ENCODE measurements around the gene GPR156.
"Not testable (repeated sequence)": the region's sequence is repeated elsewhere in the genome, so short reads cannot be mapped to it uniquely, and the experiment has no call there.

GPR156 gene

GRCh38 chr3:120275618-120276017, 9.4 kb downstream of the GPR156 start:
- DNase-seq (ENCODE audit: low read depth in 1 of 2, low spot score in 1 of 2), result no peak

DNA sequence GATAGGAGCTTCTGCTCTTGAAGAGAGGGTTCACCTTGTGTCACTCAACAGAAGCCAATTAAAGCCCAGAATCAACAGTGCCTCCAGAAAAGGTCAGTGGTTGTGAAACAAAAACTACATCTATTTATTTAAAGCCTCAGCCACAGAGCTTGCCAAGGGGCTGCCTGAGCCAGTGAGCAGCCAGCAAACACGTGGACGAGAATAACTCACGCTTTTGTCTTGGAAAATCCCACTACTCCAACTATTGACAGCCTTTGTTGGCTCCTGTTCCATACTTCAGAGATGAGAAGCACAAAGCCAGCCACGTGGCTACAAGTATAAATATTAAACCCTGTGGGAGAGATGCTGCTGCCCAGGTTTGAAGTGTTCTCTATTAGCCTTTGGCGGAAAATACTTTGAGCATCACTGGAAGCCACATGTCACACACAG, 10.3 kb downstream of the GPR156 start:
- DNase-seq (ENCODE audit: low read depth in 1 of 2, low spot score in 1 of 2), result no peak

- no peak for DNase-seq (ENCODE audit: low read depth in 1 of 2, low spot score in 1 of 2)
These were observed 12.7 kb downstream of the GPR156 start for GRCh38 chr3:120272286-120272685.

DNA sequence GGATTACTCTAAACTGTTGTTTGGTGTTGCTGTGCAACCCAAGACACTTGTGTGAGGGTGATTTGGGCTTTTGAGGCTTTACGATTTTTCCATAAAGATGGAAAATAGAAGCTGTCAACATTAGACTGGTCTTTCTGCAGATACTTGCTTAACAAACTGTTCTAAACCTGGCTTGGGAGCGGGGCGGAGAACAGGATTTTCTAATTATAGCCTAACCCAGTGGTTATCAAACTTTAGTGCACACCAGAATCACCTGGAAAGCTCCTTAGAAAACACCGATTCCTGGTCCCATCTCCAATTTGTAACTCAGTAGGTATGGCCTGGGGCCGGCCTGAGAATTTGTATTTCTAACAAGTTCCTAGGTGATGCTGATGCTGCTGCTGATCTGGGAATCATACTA, 19.0 kb downstream of the GPR156 start:
- no peak for DNase-seq (ENCODE audit: low read depth in 1 of 2, low spot score in 1 of 2)

DNA sequence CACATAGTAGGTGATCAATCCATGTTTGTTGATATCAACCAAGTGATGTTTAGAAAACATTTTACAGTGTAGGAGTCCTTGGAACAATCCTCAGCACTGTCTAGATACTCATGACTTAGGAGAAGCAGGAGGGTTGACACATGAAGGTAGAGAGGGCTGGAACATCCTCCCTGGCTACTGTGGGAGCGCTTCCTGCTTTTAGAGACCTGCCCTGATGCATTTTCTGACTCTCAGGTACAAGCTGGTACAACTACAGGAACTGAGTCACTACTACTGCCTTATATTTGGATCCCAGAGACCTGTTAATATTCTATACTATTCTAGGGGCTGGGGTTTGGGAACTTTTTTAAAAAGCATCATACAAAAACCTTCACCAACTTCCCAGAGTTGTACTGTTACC, 20.1 kb downstream of the GPR156 start:
- no peak for DNase-seq (ENCODE audit: low read depth in 1 of 2, low spot score in 1 of 2)

DNA sequence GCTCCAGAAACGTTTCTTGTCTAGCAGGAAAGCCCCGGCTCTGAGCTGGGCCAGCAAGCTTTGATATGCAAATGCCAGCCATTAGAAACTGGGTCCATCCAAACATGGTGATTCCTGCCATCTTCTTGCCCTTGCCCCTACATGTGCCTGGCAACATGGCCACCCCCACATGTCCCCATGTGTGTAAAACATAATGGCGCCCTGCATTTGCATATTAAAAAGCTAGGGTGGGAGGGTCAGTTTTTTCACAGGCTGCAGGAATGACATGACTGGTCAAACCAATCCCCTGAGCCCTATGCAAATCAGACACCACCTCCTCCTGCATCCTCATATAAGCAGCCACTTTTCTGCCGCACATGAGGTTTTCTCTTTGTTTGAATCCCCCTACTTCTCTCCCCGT, 21.2 kb downstream of the GPR156 start:
- no peak for DNase-seq (ENCODE audit: low read depth in 1 of 2, low spot score in 1 of 2)

- DNase-seq (ENCODE audit: low read depth in 1 of 2, low spot score in 1 of 2), result no peak
These were observed 27.0 kb downstream of the GPR156 start for GRCh38 chr3:120258009-120258408.

DNA sequence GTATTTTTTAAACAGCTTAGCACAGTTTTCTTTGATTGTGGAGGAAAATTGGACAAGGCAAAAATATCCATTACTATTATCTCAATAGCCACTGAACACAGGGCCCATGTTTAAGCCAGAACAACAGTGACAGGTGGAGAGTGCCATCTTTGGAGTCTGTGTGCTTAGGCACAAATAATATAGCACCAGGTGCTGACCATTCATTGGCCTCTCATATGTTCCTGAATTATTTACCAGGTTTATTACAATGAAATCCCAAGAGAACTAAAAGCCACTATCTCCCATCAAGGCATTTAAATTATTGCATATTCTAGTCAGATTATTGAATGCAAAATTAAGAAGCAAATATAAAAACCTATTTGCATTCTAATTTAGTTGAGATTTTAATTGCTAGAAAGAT, 39.6 kb downstream of the GPR156 start:
- DNase-seq (ENCODE audit: low read depth in 1 of 2, low spot score in 1 of 2), result no peak

DNA sequence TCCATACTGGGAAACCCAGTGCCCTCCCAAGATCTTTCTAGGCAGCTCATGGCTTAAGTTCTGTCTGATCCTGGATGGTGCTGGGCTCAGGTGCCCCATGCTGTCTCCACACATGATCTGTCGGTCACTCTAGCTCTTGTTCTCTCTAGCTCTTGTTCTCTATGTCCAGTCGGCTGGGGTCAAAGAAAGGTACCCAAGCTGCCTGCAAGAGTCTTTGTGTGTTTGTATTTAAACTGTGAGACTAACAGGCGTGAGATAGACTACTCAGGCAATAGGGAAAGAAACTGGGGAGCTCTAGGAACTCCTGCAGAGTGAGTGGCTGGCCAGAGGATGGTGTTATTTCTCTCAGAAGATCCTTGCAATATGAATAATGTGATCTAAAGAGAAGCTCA, 40.2 kb downstream of the GPR156 start:
- no peak for DNase-seq (ENCODE audit: low read depth in 1 of 2, low spot score in 1 of 2)

DNA sequence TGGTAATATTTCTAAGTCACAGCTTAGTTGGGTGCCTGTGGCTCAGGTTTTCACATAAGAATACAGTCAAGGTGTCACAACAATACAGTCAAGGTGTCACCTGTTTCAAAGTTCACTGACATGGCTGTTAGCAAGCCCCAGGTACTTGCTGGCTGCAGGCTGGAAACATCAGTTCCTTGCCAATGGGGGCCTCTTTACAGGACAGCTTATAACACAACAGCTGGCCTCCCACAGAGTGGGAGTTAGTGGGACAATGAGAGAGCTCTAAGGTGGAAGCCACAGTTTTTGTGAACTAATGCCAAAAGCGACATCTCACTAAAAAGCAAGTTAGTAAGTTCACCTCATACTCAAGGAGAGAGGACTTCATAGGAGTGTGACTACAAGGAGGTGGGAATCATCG, 45.4 kb downstream of the GPR156 start:
- DNase-seq (ENCODE audit: low read depth in 1 of 2, low spot score in 1 of 2), result no peak

- no peak for DNase-seq (ENCODE audit: low read depth in 1 of 2, low spot score in 1 of 2)
These were observed 57.2 kb downstream of the GPR156 start for GRCh38 chr3:120227710-120228347.

GRCh38 chr3:120224237-120224636, 60.8 kb downstream of the GPR156 start:
- no peak for DNase-seq (ENCODE audit: low read depth in 1 of 2, low spot score in 1 of 2)

- DNase-seq (ENCODE audit: low read depth in 1 of 2, low spot score in 1 of 2), result no peak
These were observed 66.0 kb downstream of the GPR156 start for GRCh38 chr3:120218981-120219380.

DNA sequence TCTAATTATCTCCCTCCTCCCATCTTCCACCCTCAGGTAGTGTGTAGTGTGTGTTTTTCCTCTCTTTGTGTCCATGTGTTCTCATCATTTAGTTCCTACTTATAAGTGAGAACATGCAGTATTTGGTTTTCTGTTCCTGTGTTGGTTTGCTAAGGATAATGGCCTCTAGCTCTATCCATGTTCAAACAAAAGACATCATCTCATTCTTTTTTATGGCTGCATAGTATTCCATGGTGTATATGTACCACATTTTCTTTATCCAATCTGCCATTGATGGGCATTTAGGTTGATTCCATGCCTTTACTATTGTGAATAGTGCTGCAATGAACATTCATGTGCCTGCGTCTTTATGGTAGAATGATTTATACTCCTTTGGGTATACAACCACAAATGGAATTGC, 68.4 kb downstream of the GPR156 start:
- not testable (repeated sequence) for DNase-seq (ENCODE audit: low read depth in 1 of 2, low spot score in 1 of 2)

DNA sequence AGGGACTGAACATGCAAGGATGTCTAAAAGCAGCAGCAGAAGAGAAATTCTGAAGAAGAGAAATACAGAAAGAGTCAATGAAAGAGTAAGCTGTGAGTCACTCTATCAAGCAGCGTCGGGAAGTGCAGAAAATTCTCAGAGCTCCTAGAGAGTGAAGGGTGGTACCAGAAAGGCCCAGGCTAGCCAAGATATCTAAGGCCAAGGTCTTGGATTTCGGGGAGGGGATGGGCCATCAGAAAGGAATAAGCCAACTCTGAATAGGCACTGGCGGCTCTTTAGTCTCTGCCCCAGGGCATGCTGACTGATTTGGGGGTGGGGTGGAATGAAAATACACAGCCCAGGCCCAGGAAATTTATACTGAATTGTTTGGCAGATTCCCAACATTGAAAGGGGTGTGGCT, 70.8 kb downstream of the GPR156 start:
- no peak for DNase-seq (ENCODE audit: low read depth in 1 of 2, low spot score in 1 of 2)

DNA sequence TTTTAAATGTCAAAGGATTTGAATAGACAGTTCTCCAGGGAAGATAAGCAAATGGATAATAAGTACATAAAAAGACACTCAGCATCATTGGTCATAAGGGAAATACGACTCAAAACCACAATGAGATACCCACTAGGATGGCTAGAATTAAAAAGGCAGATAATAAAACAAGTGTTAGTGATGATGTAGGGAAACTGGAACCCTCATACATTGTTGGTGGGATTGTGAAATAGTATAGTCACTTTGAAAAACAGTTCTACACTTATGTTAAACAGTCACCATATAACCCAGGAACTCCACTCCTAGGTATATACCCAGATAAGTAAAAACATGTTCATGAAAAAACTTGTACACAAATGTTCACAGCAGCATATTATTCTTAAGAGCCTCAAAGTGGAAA, 72.5 kb downstream of the GPR156 start:
- no peak for DNase-seq (ENCODE audit: low read depth in 1 of 2, low spot score in 1 of 2)

DNA sequence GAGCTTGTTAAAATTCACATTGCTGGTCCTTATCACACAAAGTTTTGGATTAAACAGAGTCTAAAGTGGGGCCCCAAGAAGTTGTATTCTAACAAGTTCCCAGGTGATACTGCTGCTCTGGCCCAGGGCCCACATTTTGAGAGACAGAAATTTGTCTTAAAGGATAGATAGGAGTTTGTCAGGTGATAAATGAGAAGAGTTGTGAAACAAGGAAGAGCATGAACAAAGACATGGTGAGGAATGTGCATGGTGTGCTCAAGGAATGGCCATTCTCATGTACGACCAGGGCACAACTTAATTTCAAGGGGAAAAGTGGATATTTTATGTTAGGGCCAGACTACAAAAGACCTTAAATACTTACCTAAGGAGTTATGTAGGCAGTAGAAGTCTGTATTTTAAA, 75.6 kb downstream of the GPR156 start:
- no peak for DNase-seq (ENCODE audit: low read depth in 1 of 2, low spot score in 1 of 2)

DNA sequence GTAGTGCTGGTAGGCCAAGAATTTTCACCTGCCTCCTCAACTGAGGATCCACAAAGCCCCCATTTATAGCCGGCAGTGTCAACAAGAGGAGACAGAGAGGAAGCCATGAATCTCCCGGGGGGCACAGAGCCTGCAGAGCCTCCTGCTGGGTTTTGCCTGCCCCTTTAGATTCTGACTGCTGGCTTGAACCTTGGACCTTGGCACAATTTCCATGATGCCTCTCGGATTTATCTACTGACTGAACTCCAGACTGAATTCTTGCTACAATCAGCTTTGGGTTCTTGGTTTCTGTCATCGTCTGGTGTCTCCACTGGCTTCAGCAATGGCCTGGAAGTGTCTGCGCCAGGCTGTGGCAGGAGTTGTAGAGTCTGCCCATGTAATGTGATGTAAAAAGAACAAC, 80.7 kb downstream of the GPR156 start:
- DNase-seq (ENCODE audit: low read depth in 1 of 2, low spot score in 1 of 2), result no peak

DNA sequence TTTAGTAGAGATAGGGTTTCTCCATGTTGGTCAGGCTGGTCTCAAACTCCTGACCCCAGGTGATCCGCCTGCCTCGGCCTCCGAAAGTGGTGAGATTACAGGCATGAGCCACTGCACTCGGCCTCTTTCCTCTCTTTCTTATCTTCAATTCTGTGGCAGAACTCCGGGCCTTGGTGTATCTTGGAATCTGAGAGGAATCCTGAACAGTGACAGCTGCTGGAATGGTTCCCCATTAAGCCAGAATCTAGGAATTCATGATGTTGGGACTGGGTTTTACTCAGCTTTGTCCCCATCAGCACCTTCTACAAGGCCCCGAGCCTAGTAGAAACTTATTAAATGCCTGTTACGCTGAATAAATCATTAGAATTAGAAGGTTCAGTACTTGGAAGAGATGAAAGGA, 81.4 kb downstream of the GPR156 start:
- DNase-seq (ENCODE audit: low read depth in 1 of 2, low spot score in 1 of 2), result no peak

DNA sequence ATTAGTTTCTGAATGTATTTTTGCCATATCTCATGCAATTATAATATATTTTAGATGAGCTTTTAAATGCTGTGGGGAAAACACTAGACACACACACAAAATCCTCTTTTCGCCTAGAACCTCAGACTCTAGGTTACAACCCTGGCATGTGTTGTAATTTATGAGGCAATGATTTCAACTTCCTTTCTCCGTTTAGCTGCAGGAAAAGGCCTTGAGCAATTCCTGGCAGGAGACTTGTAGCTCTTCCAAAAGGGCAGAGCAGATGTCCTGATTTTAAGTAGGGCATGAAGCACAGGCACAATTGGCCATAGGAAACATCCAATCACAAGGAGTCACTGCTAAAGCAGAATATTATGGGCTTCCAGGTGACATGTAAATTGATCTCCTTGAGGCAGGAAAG, 82.0 kb downstream of the GPR156 start:
- no peak for DNase-seq (ENCODE audit: low read depth in 1 of 2, low spot score in 1 of 2)

GRCh38 chr3:120202363-120202762, 82.7 kb downstream of the GPR156 start:
- no peak for DNase-seq (ENCODE audit: low read depth in 1 of 2, low spot score in 1 of 2)

GRCh38 chr3:120200493-120201235, 84.4 kb downstream of the GPR156 start:
- DNase-seq (ENCODE audit: low read depth in 1 of 2, low spot score in 1 of 2), result no peak

- no peak for DNase-seq (ENCODE audit: low read depth in 1 of 2, low spot score in 1 of 2)
These were observed 86.6 kb downstream of the GPR156 start for GRCh38 chr3:120198305-120198878.

Data from activated T-helper 1 cell treated with anti-CD3 and anti-CD28 coated beads, Interleukin-2, amount 50 U/mL, for 16 hours (primary cell).